Stimulated activated CD8-positive, alpha-beta memory T cell treated with anti-CD3 and anti-CD28 coated beads, Interleukin-4, amount 100 ng/mL, for 48 hours (primary cell): ENCODE data around the gene ENTPD2.
A peak's percentile ranks its signal among the peaks of the same experiment; 100 is the strongest.

ENCODE experiments used
- DNase-seq: peaks from one replicate; pipeline ENCODE4 v3.0.0-alpha.2; 2020

The ENTPD2 gene

GRCh38 chr9:137078701-137079400 lies 25.0 kb upstream of the ENTPD2 start:
- DNase-seq, result no peak

GRCh38 chr9:137077758-137078693 lies 24.2 kb upstream of the ENTPD2 start:
- peak; percentile 65 for DNase-seq

- peak; percentile 73 for DNase-seq
Measured at GRCh38 chr9:137077010-137077747, 23.3 kb upstream of the ENTPD2 start, which contains the start of gene UAP1L1. Gene UAP1L1 (plus strand): TSS chr9:137077517. CDS start chr9:137077533, 16 bp downstream.

- no peak for DNase-seq
Measured at GRCh38 chr9:137076636-137077009, 22.8 kb upstream of the ENTPD2 start.

- DNase-seq, result no peak
Measured at GRCh38 chr9:137075275-137075775, 21.5 kb upstream of the ENTPD2 start.

- no peak for DNase-seq
Measured at GRCh38 chr9:137074657-137075274, 20.9 kb upstream of the ENTPD2 start.

GRCh38 chr9:137073992-137074399 lies 20.1 kb upstream of the ENTPD2 start:
- no peak for DNase-seq

GRCh38 chr9:137071282-137071681 lies 17.4 kb upstream of the ENTPD2 start:
- no peak for DNase-seq

- no peak for DNase-seq
Measured at GRCh38 chr9:137070906-137071275, 17.0 kb upstream of the ENTPD2 start.

- DNase-seq, result peak; percentile 85
Measured at GRCh38 chr9:137070201-137070905, 16.5 kb upstream of the ENTPD2 start, which contains the start of gene SAPCD2. Gene SAPCD2 (minus strand): TSS chr9:137070557. CDS start chr9:137070460, 97 bp downstream.

GRCh38 chr9:137069508-137070091 lies 15.7 kb upstream of the ENTPD2 start:
- no peak for DNase-seq

- no peak for DNase-seq
Measured at GRCh38 chr9:137068539-137069507, 15.0 kb upstream of the ENTPD2 start.

- peak; percentile 90 for DNase-seq
Measured at GRCh38 chr9:137067860-137068538, 14.1 kb upstream of the ENTPD2 start.

GRCh38 chr9:137066096-137066861 lies 12.4 kb upstream of the ENTPD2 start:
- no peak for DNase-seq

GRCh38 chr9:137065336-137065967 lies 11.6 kb upstream of the ENTPD2 start:
- no peak for DNase-seq

GRCh38 chr9:137064880-137065164 lies 11.0 kb upstream of the ENTPD2 start:
- DNase-seq, result no peak

GRCh38 chr9:137064027-137064879 lies 10.4 kb upstream of the ENTPD2 start:
- peak; percentile 85 for DNase-seq
